H9 (cell line): ENCODE results near the gene USP34. TPM values are rescaled to one million over a fixed set of nuclear protein-coding genes. Genes with fewer than 3 reads are reported as not detected.
A peak's percentile ranks its signal among the peaks of the same experiment; 100 is the strongest.

Experiments
- DNase-seq: peaks from one replicate; pipeline ENCODE4 v3.0.0-alpha.2; 2017
- H2AFZ ChIP-seq: one replicate; pipeline ENCODE4 v1.6.1; 2013; ENCODE audit warnings: mild to moderate bottlenecking, low read length, control low read depth, moderate library complexity
- H2AK5ac ChIP-seq: 2 replicates; pipeline ENCODE4 v1.6.1; 2013; ENCODE audit warnings: low read length, control low read depth, mixed read lengths; ENCODE audit not compliant: insufficient read length
- H2BK120ac ChIP-seq: one replicate; pipeline ENCODE4 v1.6.1; 2013; ENCODE audit warnings: low read depth, mild to moderate bottlenecking, low read length, control low read depth, inconsistent platforms; ENCODE audit not compliant: poor library complexity, severe bottlenecking
- H2BK12ac ChIP-seq: 2 replicates; pipeline ENCODE4 v1.6.1; 2013; ENCODE audit warnings: low read length, control low read depth, mixed read lengths, low read depth; ENCODE audit not compliant: insufficient read length
- H2BK15ac ChIP-seq: 2 replicates; pipeline ENCODE4 v1.6.1; 2013; ENCODE audit warnings: low read depth, low read length, control low read depth
- H2BK20ac ChIP-seq: one replicate; pipeline ENCODE4 v1.6.1; 2013; ENCODE audit warnings: low read depth, mild to moderate bottlenecking, low read length, control low read depth, inconsistent platforms; ENCODE audit not compliant: poor library complexity, severe bottlenecking
- H2BK5ac ChIP-seq: 2 replicates; pipeline ENCODE4 v1.6.1; 2013; ENCODE audit warnings: low read length, control low read depth, mixed read lengths; ENCODE audit not compliant: insufficient read length
- H3K14ac ChIP-seq: 2 replicates; pipeline ENCODE4 v1.6.1; 2013; ENCODE audit warnings: low read length, control low read depth; ENCODE audit not compliant: insufficient read depth
- H3K18ac ChIP-seq: 2 replicates; pipeline ENCODE4 v1.6.1; 2013; ENCODE audit warnings: low read depth, mild to moderate bottlenecking, mixed read lengths, low read length, control low read depth; ENCODE audit not compliant: insufficient read length
- H3K23ac ChIP-seq: 2 replicates; pipeline ENCODE4 v1.6.1; 2013; ENCODE audit warnings: low read length, control low read depth, mixed read lengths, low read depth; ENCODE audit not compliant: insufficient read length
- H3K23me2 ChIP-seq: 2 replicates; pipeline ENCODE4 v1.6.1; 2013; ENCODE audit warnings: low read depth, mild to moderate bottlenecking, mixed read lengths, low read length, control low read depth; ENCODE audit not compliant: insufficient read length, poor library complexity, severe bottlenecking
- H3K27ac ChIP-seq: 2 replicates; pipeline ENCODE4 v1.5.1; 2013; ENCODE audit warnings: low read length, control low read depth, mixed read lengths, low read depth; ENCODE audit not compliant: insufficient read length
- H3K27me3 ChIP-seq: 2 replicates; pipeline ENCODE4 v1.6.1; 2013; ENCODE audit warnings: low read length, control low read depth, inconsistent platforms; ENCODE audit not compliant: insufficient read depth
- H3K4ac ChIP-seq: 2 replicates; pipeline ENCODE4 v1.6.1; 2013; ENCODE audit warnings: low read depth, mild to moderate bottlenecking, control low read depth, inconsistent platforms, low read length, moderate library complexity
- H3K4me1 ChIP-seq: 2 replicates; pipeline ENCODE4 v1.6.1; 2013; ENCODE audit warnings: low read length, control low read depth, inconsistent platforms; ENCODE audit not compliant: insufficient read depth
- H3K4me2 ChIP-seq: 2 replicates; pipeline ENCODE4 v1.6.1; 2013; ENCODE audit warnings: low read length, control low read depth, mixed read lengths; ENCODE audit not compliant: insufficient read length, insufficient read depth
- H3K56ac ChIP-seq: 2 replicates; pipeline ENCODE4 v1.6.1; 2013; ENCODE audit warnings: low read depth, mild to moderate bottlenecking, mixed read lengths, low read length, control low read depth; ENCODE audit not compliant: insufficient read length
- H3K79me1 ChIP-seq: 2 replicates; pipeline ENCODE4 v1.6.1; 2013; ENCODE audit warnings: low read depth, mild to moderate bottlenecking, moderate library complexity, low read length, control low read depth, inconsistent platforms; ENCODE audit not compliant: insufficient read depth, poor library complexity, severe bottlenecking
- H3K79me2 ChIP-seq: 2 replicates; pipeline ENCODE4 v1.6.1; 2013; ENCODE audit warnings: low read length, control low read depth, inconsistent platforms; ENCODE audit not compliant: insufficient read depth
- H3K9ac ChIP-seq: 2 replicates; pipeline ENCODE4 v1.6.1; 2013; ENCODE audit warnings: low read length, control low read depth, mixed read lengths; ENCODE audit not compliant: insufficient read length; ENCODE audit errors: extremely low read depth
- H3K9me3 ChIP-seq: one replicate; pipeline ENCODE4 v1.6.1; 2013; ENCODE audit warnings: low read depth, low read length, inconsistent platforms; ENCODE audit not compliant: control insufficient read depth
- H3T11ph ChIP-seq: one replicate; pipeline ENCODE4 v1.6.1; 2013; ENCODE audit warnings: mild to moderate bottlenecking, low read length, control low read depth, inconsistent platforms
- H4K20me1 ChIP-seq: one replicate; pipeline ENCODE4 v1.6.1; 2013; ENCODE audit not compliant: control insufficient read depth, insufficient read length, insufficient read depth
- H4K5ac ChIP-seq: 2 replicates; pipeline ENCODE4 v1.6.1; 2013; ENCODE audit warnings: low read depth, mild to moderate bottlenecking, mixed read lengths, low read length, control low read depth; ENCODE audit not compliant: insufficient read length
- H4K8ac ChIP-seq: replicated peaks from 2 replicates; pipeline ENCODE4 v1.6.1; 2013; ENCODE audit warnings: low read length, control low read depth, mixed read lengths, low read depth; ENCODE audit not compliant: insufficient read length
- H4K91ac ChIP-seq: 2 replicates; pipeline ENCODE4 v1.6.1; 2013; ENCODE audit warnings: low read depth, mild to moderate bottlenecking, moderate library complexity, mixed read lengths, low read length, control low read depth; ENCODE audit not compliant: insufficient read length
- H3K27ac Mint-ChIP-seq, 3 experiments: 2 replicates in 2 of 3; 3 replicates in 1 of 3; pipeline ENCODE4 v1.8.0; 2020 to 2021; ENCODE audit warnings: mixed read lengths in 3 of 3, mild to moderate bottlenecking in 1 of 3, moderate library complexity in 1 of 3
- H3K27me3 Mint-ChIP-seq: 2 replicates; pipeline ENCODE4 v1.8.0; 2021; ENCODE audit warnings: low read depth, mild to moderate bottlenecking, moderate library complexity, mixed read lengths
- H3K36me3 Mint-ChIP-seq, 3 experiments: 2 replicates in 2 of 3; 3 replicates in 1 of 3; pipeline ENCODE4 v1.8.0; 2020 to 2021; ENCODE audit warnings: low read depth in 3 of 3, mixed read lengths in 3 of 3; ENCODE audit not compliant: insufficient read depth in 1 of 3
- H3K4me1 Mint-ChIP-seq, 2 experiments: 2 replicates each; pipeline ENCODE4 v1.8.0; 2020; ENCODE audit warnings: mixed read lengths in 2 of 2
- H3K4me3 Mint-ChIP-seq, 2 experiments: 2 replicates in 1 of 2; 3 replicates in 1 of 2; pipeline ENCODE4 v1.8.0; 2020 to 2021; ENCODE audit warnings: mild to moderate bottlenecking in 2 of 2, mixed read lengths in 2 of 2, moderate library complexity in 1 of 2
- H3K9me3 Mint-ChIP-seq, 2 experiments: 2 replicates in 1 of 2; 3 replicates in 1 of 2; pipeline ENCODE4 v1.8.0; 2020; ENCODE audit warnings: mild to moderate bottlenecking in 2 of 2, mixed read lengths in 2 of 2, moderate library complexity in 1 of 2
- CTCF ChIP-seq: fragments of 200-600 bp; sonication (generic); conservative IDR thresholded peaks from 3 replicates; pipeline ENCODE4 v1.8.0; 2021; ENCODE audit warnings: antibody characterized with exemption, mild to moderate bottlenecking
- total RNA-seq: library from RNA; stranded (reverse); gene quantifications from 2 replicates; pipeline ENCODE4 v1.2.1, GENCODE V29; 2021

The USP34 gene
- total RNA-seq, 1 experiment from 2014 or later, result 93.9 TPM

DNA sequence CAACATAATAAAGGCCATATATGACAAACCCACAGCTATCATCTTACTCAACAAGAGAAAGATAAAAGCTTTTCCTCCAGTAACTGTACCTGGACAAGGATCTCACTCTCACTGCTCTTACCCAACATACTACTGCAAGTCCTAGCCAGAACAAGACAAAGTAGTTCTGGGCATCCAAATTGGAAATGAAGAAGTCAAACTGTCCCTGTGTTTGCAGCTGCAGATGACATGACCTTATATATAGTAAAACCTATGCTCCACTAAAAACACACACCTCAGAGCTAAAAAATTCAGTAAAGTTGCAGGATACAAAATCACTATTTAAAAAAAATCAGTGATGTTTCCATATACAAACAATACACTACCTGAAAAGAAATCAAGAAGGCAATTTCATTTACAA is 32.2 kb downstream of the USP34 start:
- Histone ChIP-seq H4K5ac (no peak overlapping the region), H2BK12ac (no peak overlapping the region), H3K9ac (no peak overlapping the region), H2BK20ac (no peak overlapping the region), H4K8ac (no peak overlapping the region), H3K56ac (no peak overlapping the region), H3T11ph (no peak overlapping the region), H3K27ac (no peak overlapping the region), H3K79me2 (peaks cover 63% of the 10 kb centered on the region), H3K4me1 (peaks cover 4% of the 10 kb centered on the region; the same call in 1 of the 2 replicates), H3K18ac (no peak overlapping the region), H2BK5ac (no peak overlapping the region), H2AK5ac (no peak overlapping the region), H3K14ac (no peak overlapping the region), H3K23me2 (no peaks in the 10 kb centered on the region), H3K27me3 (no peaks in the 10 kb centered on the region), H2AFZ (no peak overlapping the region), H2BK15ac (no peak overlapping the region), H3K4me2 (no peak overlapping the region), H3K9me3 (no peaks in the 10 kb centered on the region), H3K79me1 (peaks cover 4% of the 10 kb centered on the region), H3K4ac (no peak overlapping the region), H2BK120ac (no peak overlapping the region), H4K20me1 (no peaks in the 10 kb centered on the region), H4K91ac (no peak overlapping the region), H3K23ac (no peak overlapping the region)
- DNase-seq, result no peak
- Mint-ChIP-seq H3K4me1 (peaks cover 39 to 51% of the 10 kb centered on the region in 2 experiments), H3K27me3 (no peaks in the 10 kb centered on the region), H3K4me3 (no peak overlapping the region), H3K27ac (peak overlapping the region in 1 of 3 experiments; percentile 42; a peak in 1 of 7 replicates), H3K36me3 (peaks cover 5 to 11% (median 6%) of the 10 kb centered on the region in 3 experiments), H3K9me3 (peaks cover 4 to 6% of the 10 kb centered on the region in 2 experiments; a peak in 4 of 5 replicates)
- TF ChIP-seq CTCF, result no peak
